HG03432 (cell line): Measurements from ENCODE around the gene TMED10.
"Not testable (repeated sequence)": the region's sequence is repeated elsewhere in the genome, so short reads cannot be mapped to it uniquely, and the experiment has no call there.

Experiments used
- ATAC-seq: cut with Tn5 transposase; IDR thresholded peaks from one replicate; pipeline ENCODE4 v1.9.1; 2021; ENCODE audit warnings: mild to moderate bottlenecking, moderate library complexity; ENCODE audit not compliant: unreplicated experiment

The TMED10 gene

GRCh38 chr14:75163677-75164076 is 12.7 kb downstream of the TMED10 start:
- no peak for ATAC-seq

DNA sequence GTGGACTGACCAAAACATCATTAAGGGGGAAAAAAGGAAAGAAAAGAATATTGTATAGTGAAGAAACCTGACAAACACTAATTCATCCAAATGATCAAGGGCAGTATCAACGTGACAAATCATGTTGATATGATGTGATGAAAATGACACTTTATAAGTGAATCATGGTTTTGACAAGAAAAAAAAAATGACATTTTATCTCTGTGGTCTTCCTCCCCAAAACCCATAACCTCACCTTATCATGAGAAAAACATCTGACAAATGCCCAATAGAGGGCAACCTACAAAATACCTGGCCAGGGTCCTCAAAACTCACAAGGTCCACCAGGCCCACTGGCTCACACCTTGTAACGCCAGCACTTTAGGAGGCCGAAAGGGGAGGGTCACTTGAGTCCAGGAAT is 13.8 kb downstream of the TMED10 start:
- ATAC-seq = no peak

DNA sequence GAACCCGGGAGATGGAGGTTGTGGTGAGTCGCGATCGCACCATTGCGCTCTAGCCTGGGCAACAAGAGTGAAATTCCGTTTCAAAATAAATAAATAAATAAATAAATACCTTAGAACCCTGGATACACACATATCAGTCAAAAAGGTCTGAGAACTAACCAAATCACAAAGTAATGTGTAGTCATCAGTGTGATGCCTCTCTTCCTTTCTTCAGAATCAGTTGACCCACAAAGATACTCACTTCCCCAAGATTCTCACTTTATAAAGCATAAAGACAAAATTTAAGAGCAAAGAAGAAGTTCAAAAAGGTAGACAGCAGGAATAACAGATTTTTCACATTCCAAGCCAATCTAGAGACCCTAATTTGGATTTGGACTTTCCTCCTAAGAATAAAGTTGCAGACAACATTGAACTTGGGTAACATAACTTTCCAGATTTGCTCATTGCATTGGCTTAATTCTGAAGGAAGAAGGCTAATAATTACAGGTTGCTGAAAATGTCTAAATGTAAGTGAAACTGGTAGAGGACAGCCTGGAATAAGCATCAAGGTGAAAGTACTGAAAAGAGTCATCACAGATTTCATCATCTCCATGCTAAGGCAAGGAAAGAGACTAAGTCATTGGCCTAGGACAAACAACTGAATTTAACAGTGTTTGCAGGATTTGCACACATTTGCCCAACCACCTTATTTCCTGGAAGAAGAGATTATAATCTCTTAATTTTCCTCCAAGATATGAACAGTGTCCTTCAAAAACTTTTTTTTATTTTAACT is 17.4 kb downstream of the TMED10 start:
- ATAC-seq = no peak

GRCh38 chr14:75156901-75157300 is 19.5 kb downstream of the TMED10 start:
- ATAC-seq = no peak

- no peak for ATAC-seq
These were observed 20.3 kb downstream of the TMED10 start for GRCh38 chr14:75156111-75156510.

- no peak for ATAC-seq
These were observed 21.2 kb downstream of the TMED10 start for GRCh38 chr14:75155169-75155568.

DNA sequence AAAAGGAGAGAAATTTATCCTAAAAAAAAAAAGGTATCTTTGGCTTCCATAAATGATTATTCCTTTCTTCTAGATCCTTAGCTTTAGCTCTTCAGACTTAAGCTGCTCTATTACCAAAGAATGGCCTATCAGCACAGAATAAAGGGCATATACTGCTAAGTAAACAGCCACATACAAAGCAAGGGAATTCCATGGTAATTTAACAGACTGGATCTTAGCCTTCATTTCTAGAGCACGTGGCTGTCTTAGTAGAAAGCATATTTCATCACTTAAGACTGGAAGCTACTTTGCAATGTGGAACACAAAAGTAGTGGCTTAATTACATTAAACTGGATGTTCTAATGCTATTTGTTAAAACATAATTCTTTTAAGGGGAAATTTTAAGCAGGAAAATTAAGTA is 23.1 kb downstream of the TMED10 start:
- no peak for ATAC-seq

- no peak for ATAC-seq
These were observed 24.6 kb downstream of the TMED10 start for GRCh38 chr14:75151851-75152250.

DNA sequence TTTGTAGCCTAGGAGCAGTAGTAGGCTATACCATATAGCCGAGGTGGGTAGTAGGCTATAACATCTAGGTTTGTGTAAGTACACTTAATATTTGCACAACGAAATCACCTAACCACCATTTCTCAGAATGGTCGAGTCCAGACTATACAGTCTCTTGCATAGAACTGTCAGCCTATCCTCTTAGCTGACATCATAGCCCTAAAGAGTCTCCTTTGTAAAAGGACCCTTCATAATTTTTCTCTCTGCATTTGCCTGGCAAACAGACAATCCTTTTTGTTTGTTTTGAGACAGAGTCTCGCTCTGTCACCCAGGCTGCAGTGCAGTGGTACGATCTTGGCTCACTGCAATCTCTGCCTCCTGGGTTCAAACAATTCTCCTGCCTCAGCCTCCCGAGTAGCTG is 25.8 kb downstream of the TMED10 start:
- ATAC-seq = not testable (repeated sequence)

GRCh38 chr14:75150150-75150549 is 26.3 kb downstream of the TMED10 start:
- ATAC-seq = no peak

DNA sequence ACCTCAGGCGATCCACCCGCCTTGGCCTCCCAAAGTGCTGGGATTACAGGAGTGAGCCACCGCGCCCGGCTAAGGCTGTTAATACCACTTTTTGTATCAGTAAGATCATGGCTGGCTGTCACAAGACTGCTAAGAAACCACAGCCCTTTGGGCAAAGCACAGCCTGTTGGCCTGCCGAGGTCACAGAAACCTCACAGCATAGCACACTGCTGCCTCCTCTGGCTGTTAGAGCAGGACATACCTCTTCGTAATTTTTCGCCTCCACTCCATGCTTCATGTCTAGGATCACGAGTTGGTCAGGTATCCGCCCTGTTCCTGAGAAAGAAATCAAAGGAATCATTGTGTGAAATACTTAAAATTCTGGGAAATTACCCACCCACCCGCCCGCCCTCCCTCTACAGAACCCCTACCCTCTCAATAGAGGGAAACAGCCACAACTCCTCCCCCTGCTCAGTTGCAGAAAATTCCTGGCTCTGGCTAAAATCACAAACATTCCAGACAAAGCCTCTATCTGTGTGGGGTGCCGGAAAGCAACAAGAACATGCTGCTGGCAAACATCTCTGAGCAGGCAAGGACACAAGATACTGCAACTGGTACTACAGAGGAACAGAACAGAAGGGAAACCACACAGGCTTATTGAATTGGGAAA is 28.9 kb downstream of the TMED10 start:
- ATAC-seq = no peak

DNA sequence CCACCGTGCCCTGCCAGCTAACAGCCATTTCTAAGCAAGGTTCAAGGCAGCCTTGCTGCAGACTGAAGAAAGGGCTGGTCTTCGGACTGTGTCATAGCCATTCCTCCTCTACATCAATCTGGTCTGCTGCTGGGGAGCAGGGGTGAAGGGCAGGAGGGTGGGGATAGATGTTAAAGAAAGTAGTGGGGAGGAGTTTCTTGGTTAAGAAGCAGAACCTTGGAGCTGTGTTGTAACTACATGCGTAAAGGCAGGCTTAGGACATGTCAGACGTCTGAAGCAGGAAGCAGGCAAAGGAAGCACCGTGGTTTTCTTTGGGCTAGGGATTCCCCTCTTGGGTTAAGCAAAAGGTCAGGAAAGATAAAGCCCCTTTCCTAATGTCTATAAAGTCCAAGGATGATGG is 31.5 kb downstream of the TMED10 start:
- ATAC-seq = no peak

- ATAC-seq = no peak
These were observed 32.5 kb downstream of the TMED10 start for GRCh38 chr14:75143761-75144527.

- no peak for ATAC-seq
These were observed 33.9 kb downstream of the TMED10 start for GRCh38 chr14:75142494-75142893.

GRCh38 chr14:75141967-75142366 is 34.4 kb downstream of the TMED10 start:
- ATAC-seq = no peak

- no peak for ATAC-seq
These were observed 35.4 kb downstream of the TMED10 start for GRCh38 chr14:75141062-75141461.

GRCh38 chr14:75140620-75141019 is 35.8 kb downstream of the TMED10 start:
- no peak for ATAC-seq

DNA sequence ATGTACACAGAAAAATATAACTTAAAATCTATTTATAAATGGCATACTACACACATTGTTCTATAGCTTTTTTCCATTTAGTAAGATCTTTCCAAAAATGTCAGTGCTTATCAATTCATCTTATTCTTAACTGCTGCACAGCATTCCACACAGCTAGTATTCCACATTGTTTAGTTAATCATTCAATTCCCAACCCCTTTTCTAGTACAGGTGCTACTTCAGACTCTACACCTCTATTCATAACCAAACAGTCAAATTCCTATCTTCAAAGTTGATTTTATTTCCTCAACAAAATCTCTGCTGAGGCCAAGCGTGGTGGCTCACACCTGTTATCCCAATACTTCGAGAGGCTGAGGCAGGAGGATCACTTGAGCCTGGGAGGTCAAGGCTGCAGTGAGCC is 37.2 kb downstream of the TMED10 start:
- no peak for ATAC-seq

GRCh38 chr14:75138492-75138891 is 37.9 kb downstream of the TMED10 start:
- no peak for ATAC-seq

DNA sequence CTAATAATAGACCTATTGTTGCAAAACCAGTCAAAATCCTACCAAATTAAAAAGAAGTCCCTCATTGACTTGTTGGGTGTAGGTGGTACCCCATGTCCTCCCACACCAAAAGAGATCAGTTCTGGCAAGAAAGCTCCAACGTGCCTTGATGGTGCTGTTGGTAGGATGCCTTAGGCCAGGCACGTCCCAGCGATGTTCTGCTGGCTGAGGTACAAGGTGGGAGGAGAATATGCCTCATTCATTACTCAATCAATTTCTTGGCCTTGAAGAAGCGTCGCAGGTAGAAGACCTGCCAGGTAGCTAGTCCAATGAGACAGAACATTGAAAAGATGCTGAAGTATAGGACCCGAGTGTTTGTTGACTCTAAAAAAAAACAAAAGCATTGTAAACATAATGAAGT is 41.8 kb downstream of the TMED10 start:
- no peak for ATAC-seq

DNA sequence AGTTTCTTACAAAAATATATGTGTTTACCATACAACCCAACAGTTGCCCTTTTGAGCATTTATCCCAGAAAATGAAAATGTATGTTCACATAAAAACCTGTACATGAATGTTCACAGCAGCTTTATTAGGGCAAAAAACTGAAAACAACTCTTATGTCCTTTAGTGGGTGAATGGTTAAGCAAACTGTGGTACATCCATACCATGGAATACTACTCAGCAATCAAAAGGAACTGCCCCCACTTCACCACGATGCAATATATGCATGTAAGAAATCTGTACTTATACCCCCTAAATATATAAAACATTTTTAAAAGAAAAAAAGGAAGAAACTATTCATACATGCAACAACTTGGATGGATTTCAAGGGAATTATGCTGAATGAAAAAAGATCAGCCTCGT is 42.8 kb downstream of the TMED10 start:
- ATAC-seq = no peak
